HepG2 (cell line): ENCODE results near the gene SLC22A7. TPM values are rescaled to one million over a fixed set of nuclear protein-coding genes. Genes with fewer than 3 reads are reported as not detected.
A peak's percentile ranks its signal among the peaks of the same experiment; 100 is the strongest.

Experiments used
- CCAR2 ChIP-seq: fragments of 200-400 bp; formaldehyde crosslinking; optimal IDR thresholded peaks from 2 replicates; pipeline ENCODE3; 2018; ENCODE audit warnings: low read depth, mild to moderate bottlenecking, low read length, moderate library complexity
- KDM5B ChIP-seq: sonication (generic); formaldehyde crosslinking; IDR thresholded peaks from 2 replicates; pipeline ENCODE4 v1.4.0; 2020; ENCODE audit warnings: missing genetic modification reagents, mild to moderate bottlenecking, borderline replicate concordance
- SALL2 ChIP-seq: sonication (generic); formaldehyde crosslinking; IDR thresholded peaks from 2 replicates; pipeline ENCODE4 v1.8.1; 2023; ENCODE audit warnings: mild to moderate bottlenecking, missing genetic modification reagents, inconsistent platforms
- ZNF557 ChIP-seq: sonication (generic); formaldehyde crosslinking; IDR thresholded peaks from 2 replicates; pipeline ENCODE4 v1.4.0; 2020; ENCODE audit warnings: missing genetic modification reagents
- ZNF777 ChIP-seq: sonication (generic); formaldehyde crosslinking; IDR thresholded peaks from 2 replicates; pipeline ENCODE4 v1.4.0; 2020; ENCODE audit warnings: missing genetic modification reagents
- ZNF879 ChIP-seq: sonication (generic); formaldehyde crosslinking; IDR thresholded peaks from 2 replicates; pipeline ENCODE4 v1.8.1; 2023; ENCODE audit warnings: missing genetic modification reagents
- polyA plus RNA-seq, 8 experiments: library from polyadenylated mRNA; depleted of rRNA in 3 of 8; stranded (reverse) in 7 of 8; unstranded in 1 of 8; fragments of >200 nt; fragmentation: Illumina TruSeq in 4 of 8; extraction: Trizol in 4 of 8; gene quantifications; 2 replicates each; pipeline versions ENCODE4 v1.2.1 to v1.2.3, GENCODE V29; 2011 to 2016; ENCODE audit warnings: low read depth in 4 of 8, missing spikeins in 1 of 8, mixed read lengths in 1 of 8; ENCODE audit not compliant: insufficient read depth in 1 of 8
- total RNA-seq, 5 experiments: library from RNA; depleted of rRNA; stranded (reverse); fragments of >200 nt; fragmentation: Illumina TruSeq; extraction: Trizol; gene quantifications; 2 replicates each; pipeline ENCODE4 v1.2.3, GENCODE V29; 2016; ENCODE audit warnings: low read depth in 1 of 5
- TF ChIP-seq, protein P1 (sequence below): sonication (generic); formaldehyde crosslinking; IDR thresholded peaks from 2 replicates; pipeline ENCODE4 v1.5.0; 2020; ENCODE audit warnings: mild to moderate bottlenecking, missing genetic modification reagents, moderate library complexity
- TF ChIP-seq, protein P2 (sequence below): sonication (generic); formaldehyde crosslinking; IDR thresholded peaks from 2 replicates; pipeline ENCODE4 v1.5.0; 2020; ENCODE audit warnings: mild to moderate bottlenecking, missing genetic modification reagents
- TF ChIP-seq, protein P3 (sequence below): sonication (generic); formaldehyde crosslinking; IDR thresholded peaks from 2 replicates; pipeline ENCODE4 v1.4.0; 2020; ENCODE audit warnings: missing genetic modification reagents, borderline replicate concordance
- TF ChIP-seq, protein P4 (sequence below): sonication (generic); formaldehyde crosslinking; IDR thresholded peaks from one replicate; pipeline ENCODE4 v1.5.1; 2020; ENCODE audit warnings: mild to moderate bottlenecking, missing genetic modification reagents; ENCODE audit errors: not compliant biosample characterization

The SLC22A7 gene
- total and polyA plus RNA-seq, 2 of the 13 experiments (the other 11 are each of a cell fraction or from before 2014, with no cell fraction given) = 5.3 to 22.6 TPM

DNA sequence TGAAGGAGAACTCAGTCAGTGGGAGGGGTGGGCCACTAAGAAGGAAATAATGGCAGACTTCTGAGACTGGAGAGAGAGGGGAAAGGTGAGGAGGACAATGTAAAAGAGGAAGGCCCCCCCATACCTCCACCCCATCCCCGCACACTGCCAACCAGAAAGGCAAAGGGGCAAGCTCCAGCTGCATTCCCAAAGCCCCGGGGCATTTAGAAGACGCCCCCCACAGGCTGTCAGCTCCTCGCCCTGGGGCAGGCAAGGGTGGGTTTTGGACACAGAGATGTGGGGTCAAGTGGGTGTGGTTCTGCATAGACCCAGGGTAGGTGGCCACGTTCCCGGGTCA is 20.8 kb upstream of the SLC22A7 start (continued):
- TF ChIP-seq ZNF557 (CRISPR knock-in tag) = 0 out of 2 replicates have a peak, but pooled peaks have one; percentile 70
- 0 out of 2 replicates have a peak, but pooled peaks have one; percentile 33 for TF ChIP-seq ZNF879 (CRISPR knock-in tag)
- TF ChIP-seq, protein P1, sequence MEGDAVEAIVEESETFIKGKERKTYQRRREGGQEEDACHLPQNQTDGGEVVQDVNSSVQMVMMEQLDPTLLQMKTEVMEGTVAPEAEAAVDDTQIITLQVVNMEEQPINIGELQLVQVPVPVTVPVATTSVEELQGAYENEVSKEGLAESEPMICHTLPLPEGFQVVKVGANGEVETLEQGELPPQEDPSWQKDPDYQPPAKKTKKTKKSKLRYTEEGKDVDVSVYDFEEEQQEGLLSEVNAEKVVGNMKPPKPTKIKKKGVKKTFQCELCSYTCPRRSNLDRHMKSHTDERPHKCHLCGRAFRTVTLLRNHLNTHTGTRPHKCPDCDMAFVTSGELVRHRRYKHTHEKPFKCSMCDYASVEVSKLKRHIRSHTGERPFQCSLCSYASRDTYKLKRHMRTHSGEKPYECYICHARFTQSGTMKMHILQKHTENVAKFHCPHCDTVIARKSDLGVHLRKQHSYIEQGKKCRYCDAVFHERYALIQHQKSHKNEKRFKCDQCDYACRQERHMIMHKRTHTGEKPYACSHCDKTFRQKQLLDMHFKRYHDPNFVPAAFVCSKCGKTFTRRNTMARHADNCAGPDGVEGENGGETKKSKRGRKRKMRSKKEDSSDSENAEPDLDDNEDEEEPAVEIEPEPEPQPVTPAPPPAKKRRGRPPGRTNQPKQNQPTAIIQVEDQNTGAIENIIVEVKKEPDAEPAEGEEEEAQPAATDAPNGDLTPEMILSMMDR (CRISPR knock-in tag) = peak; percentile 46
- TF ChIP-seq SALL2 (CRISPR knock-in tag) = peak; percentile 66; the same call in 1 of the 2 replicates
- TF ChIP-seq, protein P2, sequence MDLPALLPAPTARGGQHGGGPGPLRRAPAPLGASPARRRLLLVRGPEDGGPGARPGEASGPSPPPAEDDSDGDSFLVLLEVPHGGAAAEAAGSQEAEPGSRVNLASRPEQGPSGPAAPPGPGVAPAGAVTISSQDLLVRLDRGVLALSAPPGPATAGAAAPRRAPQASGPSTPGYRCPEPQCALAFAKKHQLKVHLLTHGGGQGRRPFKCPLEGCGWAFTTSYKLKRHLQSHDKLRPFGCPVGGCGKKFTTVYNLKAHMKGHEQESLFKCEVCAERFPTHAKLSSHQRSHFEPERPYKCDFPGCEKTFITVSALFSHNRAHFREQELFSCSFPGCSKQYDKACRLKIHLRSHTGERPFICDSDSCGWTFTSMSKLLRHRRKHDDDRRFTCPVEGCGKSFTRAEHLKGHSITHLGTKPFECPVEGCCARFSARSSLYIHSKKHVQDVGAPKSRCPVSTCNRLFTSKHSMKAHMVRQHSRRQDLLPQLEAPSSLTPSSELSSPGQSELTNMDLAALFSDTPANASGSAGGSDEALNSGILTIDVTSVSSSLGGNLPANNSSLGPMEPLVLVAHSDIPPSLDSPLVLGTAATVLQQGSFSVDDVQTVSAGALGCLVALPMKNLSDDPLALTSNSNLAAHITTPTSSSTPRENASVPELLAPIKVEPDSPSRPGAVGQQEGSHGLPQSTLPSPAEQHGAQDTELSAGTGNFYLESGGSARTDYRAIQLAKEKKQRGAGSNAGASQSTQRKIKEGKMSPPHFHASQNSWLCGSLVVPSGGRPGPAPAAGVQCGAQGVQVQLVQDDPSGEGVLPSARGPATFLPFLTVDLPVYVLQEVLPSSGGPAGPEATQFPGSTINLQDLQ = 0 out of 2 replicates have a peak, but pooled peaks have one; percentile 18
- TF ChIP-seq, protein P3, sequence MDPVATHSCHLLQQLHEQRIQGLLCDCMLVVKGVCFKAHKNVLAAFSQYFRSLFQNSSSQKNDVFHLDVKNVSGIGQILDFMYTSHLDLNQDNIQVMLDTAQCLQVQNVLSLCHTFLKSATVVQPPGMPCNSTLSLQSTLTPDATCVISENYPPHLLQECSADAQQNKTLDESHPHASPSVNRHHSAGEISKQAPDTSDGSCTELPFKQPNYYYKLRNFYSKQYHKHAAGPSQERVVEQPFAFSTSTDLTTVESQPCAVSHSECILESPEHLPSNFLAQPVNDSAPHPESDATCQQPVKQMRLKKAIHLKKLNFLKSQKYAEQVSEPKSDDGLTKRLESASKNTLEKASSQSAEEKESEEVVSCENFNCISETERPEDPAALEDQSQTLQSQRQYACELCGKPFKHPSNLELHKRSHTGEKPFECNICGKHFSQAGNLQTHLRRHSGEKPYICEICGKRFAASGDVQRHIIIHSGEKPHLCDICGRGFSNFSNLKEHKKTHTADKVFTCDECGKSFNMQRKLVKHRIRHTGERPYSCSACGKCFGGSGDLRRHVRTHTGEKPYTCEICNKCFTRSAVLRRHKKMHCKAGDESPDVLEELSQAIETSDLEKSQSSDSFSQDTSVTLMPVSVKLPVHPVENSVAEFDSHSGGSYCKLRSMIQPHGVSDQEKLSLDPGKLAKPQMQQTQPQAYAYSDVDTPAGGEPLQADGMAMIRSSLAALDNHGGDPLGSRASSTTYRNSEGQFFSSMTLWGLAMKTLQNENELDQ = no peak
- no peak for TF ChIP-seq CCAR2
- TF ChIP-seq KDM5B (CRISPR knock-in tag) = peak; percentile 60; the same call in 1 of the 2 replicates
- 0 out of 2 replicates have a peak, but pooled peaks have one; percentile 38 for TF ChIP-seq ZNF777 (CRISPR knock-in tag)
- TF ChIP-seq, protein P4, sequence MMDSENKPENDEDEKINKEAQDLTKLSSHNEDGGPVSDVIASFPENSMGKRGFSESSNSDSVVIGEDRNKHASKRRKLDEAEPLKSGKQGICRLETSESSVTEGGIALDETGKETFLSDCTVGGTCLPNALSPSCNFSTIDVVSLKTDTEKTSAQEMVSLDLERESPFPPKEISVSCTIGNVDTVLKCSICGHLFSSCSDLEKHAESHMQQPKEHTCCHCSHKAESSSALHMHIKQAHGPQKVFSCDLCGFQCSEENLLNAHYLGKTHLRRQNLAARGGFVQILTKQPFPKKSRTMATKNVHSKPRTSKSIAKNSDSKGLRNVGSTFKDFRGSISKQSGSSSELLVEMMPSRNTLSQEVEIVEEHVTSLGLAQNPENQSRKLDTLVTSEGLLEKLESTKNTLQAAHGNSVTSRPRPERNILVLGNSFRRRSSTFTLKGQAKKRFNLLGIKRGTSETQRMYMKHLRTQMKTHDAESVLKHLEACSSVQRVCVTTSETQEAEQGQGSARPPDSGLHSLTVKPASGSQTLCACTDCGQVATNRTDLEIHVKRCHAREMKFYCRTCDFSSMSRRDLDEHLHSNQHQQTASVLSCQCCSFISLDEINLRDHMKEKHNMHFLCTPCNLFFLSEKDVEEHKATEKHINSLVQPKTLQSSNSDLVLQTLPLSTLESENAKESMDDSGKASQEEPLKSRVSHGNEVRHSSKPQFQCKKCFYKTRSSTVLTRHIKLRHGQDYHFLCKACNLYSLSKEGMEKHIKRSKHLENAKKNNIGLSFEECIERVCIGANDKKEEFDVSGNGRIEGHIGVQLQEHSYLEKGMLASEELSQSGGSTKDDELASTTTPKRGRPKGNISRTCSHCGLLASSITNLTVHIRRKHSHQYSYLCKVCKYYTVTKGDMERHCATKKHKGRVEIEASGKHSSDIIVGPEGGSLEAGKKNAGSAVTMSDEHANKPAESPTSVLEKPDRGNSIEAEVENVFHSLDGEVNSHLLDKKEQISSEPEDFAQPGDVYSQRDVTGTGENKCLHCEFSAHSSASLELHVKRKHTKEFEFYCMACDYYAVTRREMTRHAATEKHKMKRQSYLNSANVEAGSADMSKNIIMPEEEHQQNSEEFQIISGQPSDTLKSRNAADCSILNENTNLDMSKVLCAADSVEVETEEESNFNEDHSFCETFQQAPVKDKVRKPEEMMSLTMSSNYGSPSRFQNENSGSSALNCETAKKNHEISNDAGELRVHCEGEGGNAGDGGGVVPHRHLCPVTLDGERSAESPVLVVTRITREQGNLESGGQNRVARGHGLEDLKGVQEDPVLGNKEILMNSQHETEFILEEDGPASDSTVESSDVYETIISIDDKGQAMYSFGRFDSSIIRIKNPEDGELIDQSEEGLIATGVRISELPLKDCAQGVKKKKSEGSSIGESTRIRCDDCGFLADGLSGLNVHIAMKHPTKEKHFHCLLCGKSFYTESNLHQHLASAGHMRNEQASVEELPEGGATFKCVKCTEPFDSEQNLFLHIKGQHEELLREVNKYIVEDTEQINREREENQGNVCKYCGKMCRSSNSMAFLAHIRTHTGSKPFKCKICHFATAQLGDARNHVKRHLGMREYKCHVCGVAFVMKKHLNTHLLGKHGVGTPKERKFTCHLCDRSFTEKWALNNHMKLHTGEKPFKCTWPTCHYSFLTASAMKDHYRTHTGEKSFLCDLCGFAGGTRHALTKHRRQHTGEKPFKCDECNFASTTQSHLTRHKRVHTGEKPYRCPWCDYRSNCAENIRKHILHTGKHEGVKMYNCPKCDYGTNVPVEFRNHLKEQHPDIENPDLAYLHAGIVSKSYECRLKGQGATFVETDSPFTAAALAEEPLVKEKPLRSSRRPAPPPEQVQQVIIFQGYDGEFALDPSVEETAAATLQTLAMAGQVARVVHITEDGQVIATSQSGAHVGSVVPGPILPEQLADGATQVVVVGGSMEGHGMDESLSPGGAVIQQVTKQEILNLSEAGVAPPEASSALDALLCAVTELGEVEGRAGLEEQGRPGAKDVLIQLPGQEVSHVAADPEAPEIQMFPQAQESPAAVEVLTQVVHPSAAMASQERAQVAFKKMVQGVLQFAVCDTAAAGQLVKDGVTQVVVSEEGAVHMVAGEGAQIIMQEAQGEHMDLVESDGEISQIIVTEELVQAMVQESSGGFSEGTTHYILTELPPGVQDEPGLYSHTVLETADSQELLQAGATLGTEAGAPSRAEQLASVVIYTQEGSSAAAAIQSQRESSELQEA = no peak
